Activated CD4-positive, alpha-beta memory T cell treated with anti-CD3 and anti-CD28 coated beads, Interleukin-2, amount 10 ng/mL, durations not matched to agents 7 days and 5 days (primary cell): Measurements from ENCODE around the gene OR9Q1. TPM values are rescaled to one million over a fixed set of nuclear protein-coding genes. Genes with fewer than 3 reads are reported as not detected.

Source experiments
- CTCF ChIA-PET: fragments of 350-600 bp; sonication (Branson Sonifier 250); formaldehyde crosslinking; loops from one replicate; lab custom pipeline; 2021; ENCODE audit warnings: antibody characterized with exemption, inconsistent platforms; lab: Charles Lee
- POLR2A ChIA-PET: fragments of 350-600 bp; sonication (Branson Sonifier 250); formaldehyde crosslinking; loops from one replicate; lab custom pipeline; 2021; ENCODE audit warnings: antibody characterized with exemption; lab: Charles Lee
- DNase-seq: peaks from one replicate; pipeline ENCODE4 v3.0.0-alpha.2; 2020
- H3K27ac Mint-ChIP-seq: one replicate; pipeline ENCODE4 v1.8.0; 2021; ENCODE audit warnings: mild to moderate bottlenecking, mixed read lengths
- H3K27me3 Mint-ChIP-seq: one replicate; pipeline ENCODE4 v1.8.0; 2021; ENCODE audit warnings: mixed read lengths
- H3K36me3 Mint-ChIP-seq: one replicate; pipeline ENCODE4 v1.8.0; 2021; ENCODE audit warnings: low read depth, mixed read lengths
- H3K4me1 Mint-ChIP-seq: one replicate; pipeline ENCODE4 v1.8.0; 2021; ENCODE audit warnings: mixed read lengths
- H3K4me3 Mint-ChIP-seq: one replicate; pipeline ENCODE4 v1.8.0; 2021; ENCODE audit warnings: mild to moderate bottlenecking, mixed read lengths
- H3K9me3 Mint-ChIP-seq: one replicate; pipeline ENCODE4 v1.8.0; 2021; ENCODE audit warnings: mixed read lengths
- total RNA-seq, 2 experiments: library from RNA; stranded (reverse); gene quantifications; one replicate each; pipeline ENCODE4 v1.2.3, GENCODE V29; 2021

OR9Q1 gene
- total RNA-seq, 2 experiments from 2014 or later, result not detected

DNA sequence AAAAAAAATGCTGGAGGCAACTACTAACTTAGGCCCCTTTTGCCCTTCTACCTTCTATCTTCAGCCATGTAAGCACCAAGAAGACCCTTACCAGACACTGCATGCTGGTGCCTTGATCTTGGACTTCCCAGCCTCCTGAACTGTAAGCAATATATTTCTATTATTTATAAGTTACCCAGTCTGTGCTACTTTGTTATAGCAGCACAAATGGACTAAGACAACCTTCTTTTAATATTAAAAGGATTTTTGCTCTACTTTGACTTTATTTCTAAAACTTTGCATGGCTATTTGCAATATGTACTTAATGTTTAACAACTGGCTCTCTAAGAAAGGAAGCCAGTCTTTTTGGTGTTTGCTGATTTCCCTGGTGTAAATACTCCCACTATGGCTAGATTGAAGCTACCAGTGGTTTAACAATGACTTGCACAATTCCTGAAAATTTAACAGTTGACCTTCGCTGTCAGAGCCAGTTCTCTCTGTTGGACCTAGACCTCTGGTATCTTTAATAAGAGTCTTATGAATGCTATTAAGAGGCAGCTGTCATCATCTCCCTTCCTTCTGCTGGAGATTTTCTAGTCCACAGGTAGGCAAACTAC, 32.2 kb downstream of the OR9Q1 start:
- no peak overlapping the region for H3K4me3 Mint-ChIP-seq
- H3K27ac Mint-ChIP-seq, result no peak overlapping the region
- H3K27me3 Mint-ChIP-seq, result no peaks in the 10 kb centered on the region
- DNase-seq, result no peak
- ChIA-PET CTCF (no interaction called here), POLR2A (no interaction called here)
- no peaks in the 10 kb centered on the region for H3K4me1 Mint-ChIP-seq
- H3K9me3 Mint-ChIP-seq, result no peaks in the 10 kb centered on the region
- no peaks in the 10 kb centered on the region for H3K36me3 Mint-ChIP-seq

DNA sequence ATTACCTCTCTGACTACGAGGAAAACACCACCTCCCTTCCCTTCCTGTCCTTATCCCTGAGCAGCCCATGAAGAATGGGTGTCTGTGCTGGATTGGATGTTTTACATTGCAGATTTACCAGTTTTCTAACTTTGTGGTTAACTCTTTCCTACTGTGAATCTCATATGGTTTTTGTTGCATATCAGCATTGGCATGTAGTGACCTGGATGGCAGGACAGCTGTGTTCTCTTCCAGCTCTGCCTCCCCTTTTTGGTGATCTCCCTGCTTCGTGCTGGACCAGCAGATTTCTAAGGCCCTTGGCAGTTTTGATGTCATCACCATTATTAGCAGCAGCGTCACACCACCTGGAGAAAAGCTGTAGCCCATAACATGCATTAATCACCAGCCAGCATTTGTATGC, 33.8 kb downstream of the OR9Q1 start:
- Mint-ChIP-seq H3K36me3 (no peaks in the 10 kb centered on the region), H3K9me3 (no peaks in the 10 kb centered on the region), H3K4me1 (no peaks in the 10 kb centered on the region), H3K4me3 (no peak overlapping the region), H3K27me3 (no peaks in the 10 kb centered on the region), H3K27ac (no peak overlapping the region)
- CTCF ChIA-PET, result no interaction called here
- POLR2A ChIA-PET, result no interaction called here
- no peak for DNase-seq

DNA sequence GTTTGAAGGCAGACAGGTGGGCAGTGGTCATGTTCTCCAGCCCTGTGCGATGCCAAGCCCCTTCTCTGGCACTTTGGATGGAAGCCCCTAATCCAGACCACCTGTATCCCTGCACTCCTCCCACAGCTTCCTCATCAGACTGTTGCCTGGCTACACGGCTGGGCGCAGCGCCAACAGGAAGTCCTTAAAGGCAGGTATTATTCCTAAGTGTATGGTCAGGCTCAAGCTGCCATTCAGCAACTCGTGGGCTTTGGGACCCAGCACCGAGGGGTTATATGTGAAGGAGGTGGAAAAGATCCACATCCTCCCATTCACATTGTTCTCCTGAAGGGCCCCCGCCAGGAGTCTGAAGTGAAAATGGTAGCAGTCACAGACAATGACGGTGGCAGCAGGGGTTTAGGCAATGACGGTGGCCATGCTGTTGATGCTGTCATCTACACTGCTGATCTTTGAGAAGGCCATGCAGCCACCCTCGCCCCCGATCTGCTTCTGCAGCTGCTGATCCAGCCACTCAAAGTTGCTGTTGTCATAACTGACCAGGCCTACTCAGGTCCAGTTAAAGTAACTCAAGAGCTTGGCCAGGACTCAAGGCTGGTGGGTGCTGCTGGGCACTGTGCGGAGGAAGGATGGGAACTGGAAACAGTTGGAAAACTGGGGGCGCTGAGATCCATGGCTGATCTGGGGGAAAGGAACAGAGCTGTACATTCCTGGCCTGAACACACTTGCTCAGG, 34.8 kb downstream of the OR9Q1 start:
- Mint-ChIP-seq H3K9me3 (no peaks in the 10 kb centered on the region), H3K27ac (no peak overlapping the region), H3K4me1 (no peaks in the 10 kb centered on the region), H3K4me3 (no peak overlapping the region), H3K36me3 (no peaks in the 10 kb centered on the region), H3K27me3 (no peaks in the 10 kb centered on the region)
- CTCF ChIA-PET, result no interaction called here
- no peak for DNase-seq
- POLR2A ChIA-PET, result no interaction called here

DNA sequence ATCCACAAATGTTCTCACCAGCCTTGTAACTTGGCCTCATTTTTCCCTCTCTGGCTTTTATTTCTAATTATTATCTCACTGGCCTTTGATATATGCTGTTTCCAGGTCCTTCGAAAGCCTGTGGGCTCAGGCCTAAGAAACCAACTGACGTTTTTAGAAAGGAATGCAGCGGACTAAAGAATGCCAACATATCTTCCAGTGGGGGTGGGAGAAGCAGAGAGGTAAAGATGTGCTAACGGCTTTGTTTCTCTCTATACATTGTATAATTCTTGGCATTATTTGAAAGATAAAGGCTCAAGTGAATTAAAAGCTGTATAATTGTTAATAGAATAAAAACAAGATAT, 35.3 kb downstream of the OR9Q1 start:
- H3K27me3 Mint-ChIP-seq, result no peaks in the 10 kb centered on the region
- no peaks in the 10 kb centered on the region for H3K9me3 Mint-ChIP-seq
- ChIA-PET CTCF (no interaction called here), POLR2A (no interaction called here)
- H3K4me3 Mint-ChIP-seq, result no peak overlapping the region
- DNase-seq, result no peak
- no peaks in the 10 kb centered on the region for H3K4me1 Mint-ChIP-seq
- H3K36me3 Mint-ChIP-seq, result no peaks in the 10 kb centered on the region
- H3K27ac Mint-ChIP-seq, result no peak overlapping the region

GRCh38 chr11:58060535-58060934, 36.9 kb downstream of the OR9Q1 start:
- Mint-ChIP-seq H3K4me3 (no peak overlapping the region), H3K4me1 (no peaks in the 10 kb centered on the region), H3K9me3 (no peaks in the 10 kb centered on the region), H3K27me3 (no peaks in the 10 kb centered on the region), H3K27ac (no peak overlapping the region), H3K36me3 (no peaks in the 10 kb centered on the region)
- DNase-seq, result no peak
- POLR2A ChIA-PET, result no interaction called here
- CTCF ChIA-PET, result no interaction called here

GRCh38 chr11:58060939-58061672, 37.4 kb downstream of the OR9Q1 start:
- Mint-ChIP-seq H3K27me3 (no peaks in the 10 kb centered on the region), H3K36me3 (no peaks in the 10 kb centered on the region), H3K9me3 (no peaks in the 10 kb centered on the region), H3K4me1 (no peaks in the 10 kb centered on the region), H3K4me3 (no peak overlapping the region), H3K27ac (no peak overlapping the region)
- ChIA-PET CTCF (no interaction called here), POLR2A (no interaction called here)
- no peak for DNase-seq

DNA sequence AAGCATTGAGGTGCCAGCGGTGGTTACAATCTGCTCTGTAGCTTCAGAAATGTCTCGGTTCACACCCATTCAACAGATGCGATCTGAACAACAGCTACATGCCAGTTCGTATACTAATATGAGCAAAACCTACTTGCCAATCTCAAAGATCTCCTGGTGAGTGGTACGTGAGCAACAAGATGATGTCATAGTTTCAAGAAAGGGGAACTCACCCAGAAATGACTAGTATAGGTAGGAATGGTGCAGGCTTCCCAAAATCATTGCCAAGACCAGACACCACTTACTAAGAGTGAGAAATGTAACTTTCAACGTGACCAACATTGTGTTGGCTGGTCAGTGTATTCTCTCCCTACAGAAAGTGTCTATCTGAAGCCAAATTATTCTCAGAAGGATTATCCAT, 38.1 kb downstream of the OR9Q1 start:
- H3K27ac Mint-ChIP-seq, result no peak overlapping the region
- CTCF ChIA-PET, result no interaction called here

GRCh38 chr11:58067685-58068084, 44.0 kb downstream of the OR9Q1 start:
- no peak for DNase-seq
- ChIA-PET POLR2A (no interaction called here), CTCF (no interaction called here)
- H3K4me3 Mint-ChIP-seq, result no peak overlapping the region
- no peaks in the 10 kb centered on the region for H3K36me3 Mint-ChIP-seq
- no peaks in the 10 kb centered on the region for H3K27me3 Mint-ChIP-seq
- H3K9me3 Mint-ChIP-seq, result no peaks in the 10 kb centered on the region
- no peaks in the 10 kb centered on the region for H3K4me1 Mint-ChIP-seq
- no peak overlapping the region for H3K27ac Mint-ChIP-seq

More for the DNA sequence above, 38.1 kb downstream of the OR9Q1 start:
- Mint-ChIP-seq H3K27me3 (no peaks in the 10 kb centered on the region), H3K4me3 (no peak overlapping the region), H3K9me3 (no peaks in the 10 kb centered on the region), H3K36me3 (no peaks in the 10 kb centered on the region), H3K4me1 (no peaks in the 10 kb centered on the region)
- DNase-seq, result no peak
- POLR2A ChIA-PET, result no interaction called here

GRCh38 chr11:58068655-58069054, 45.0 kb downstream of the OR9Q1 start:
- no peaks in the 10 kb centered on the region for H3K9me3 Mint-ChIP-seq
- ChIA-PET CTCF (no interaction called here), POLR2A (no interaction called here)
- H3K27ac Mint-ChIP-seq, result no peak overlapping the region
- no peaks in the 10 kb centered on the region for H3K4me1 Mint-ChIP-seq
- H3K4me3 Mint-ChIP-seq, result no peak overlapping the region
- no peak for DNase-seq
- no peaks in the 10 kb centered on the region for H3K27me3 Mint-ChIP-seq
- no peaks in the 10 kb centered on the region for H3K36me3 Mint-ChIP-seq

- Mint-ChIP-seq H3K27me3 (no peaks in the 10 kb centered on the region), H3K27ac (no peak overlapping the region), H3K36me3 (no peaks in the 10 kb centered on the region), H3K4me1 (no peaks in the 10 kb centered on the region), H3K9me3 (no peaks in the 10 kb centered on the region), H3K4me3 (no peak overlapping the region)
- ChIA-PET CTCF (no interaction called here), POLR2A (no interaction called here)
- DNase-seq, result no peak
These were observed 46.9 kb downstream of the OR9Q1 start for GRCh38 chr11:58070585-58070984.

DNA sequence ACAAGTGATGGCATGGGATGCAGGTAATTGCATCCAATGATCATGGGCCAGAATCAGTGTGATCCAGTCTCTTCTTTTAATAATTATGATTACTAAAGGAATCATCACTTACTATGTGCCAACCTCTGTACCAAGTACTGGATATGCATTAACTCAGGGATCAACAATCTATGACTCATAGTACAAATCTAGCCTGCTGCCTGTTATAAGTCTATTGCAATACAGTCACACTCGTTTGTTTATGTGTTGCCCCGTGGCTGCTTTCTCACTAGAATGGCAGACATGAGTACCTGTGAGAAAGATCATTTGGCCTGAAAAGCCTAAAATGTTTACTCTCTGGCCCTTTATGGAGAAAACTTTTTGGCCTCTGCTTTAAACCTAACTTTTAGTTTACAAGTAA, 52.1 kb downstream of the OR9Q1 start:
- peaks cover 3% of the 10 kb centered on the region for H3K9me3 Mint-ChIP-seq
- H3K27me3 Mint-ChIP-seq, result no peaks in the 10 kb centered on the region
- no peak overlapping the region for H3K27ac Mint-ChIP-seq
- no peaks in the 10 kb centered on the region for H3K36me3 Mint-ChIP-seq
- ChIA-PET POLR2A (no interaction called here), CTCF (no interaction called here)
- H3K4me1 Mint-ChIP-seq, result no peaks in the 10 kb centered on the region
- DNase-seq, result no peak
- H3K4me3 Mint-ChIP-seq, result no peak overlapping the region

GRCh38 chr11:58086528-58086927, 62.8 kb downstream of the OR9Q1 start:
- H3K36me3 Mint-ChIP-seq, result no peaks in the 10 kb centered on the region
- peaks cover 5% of the 10 kb centered on the region for H3K9me3 Mint-ChIP-seq
- CTCF ChIA-PET, result no interaction called here
- DNase-seq, result no peak
- no peak overlapping the region for H3K4me3 Mint-ChIP-seq
- POLR2A ChIA-PET, result no interaction called here
- H3K4me1 Mint-ChIP-seq, result no peaks in the 10 kb centered on the region
- no peak overlapping the region for H3K27ac Mint-ChIP-seq
- no peaks in the 10 kb centered on the region for H3K27me3 Mint-ChIP-seq

DNA sequence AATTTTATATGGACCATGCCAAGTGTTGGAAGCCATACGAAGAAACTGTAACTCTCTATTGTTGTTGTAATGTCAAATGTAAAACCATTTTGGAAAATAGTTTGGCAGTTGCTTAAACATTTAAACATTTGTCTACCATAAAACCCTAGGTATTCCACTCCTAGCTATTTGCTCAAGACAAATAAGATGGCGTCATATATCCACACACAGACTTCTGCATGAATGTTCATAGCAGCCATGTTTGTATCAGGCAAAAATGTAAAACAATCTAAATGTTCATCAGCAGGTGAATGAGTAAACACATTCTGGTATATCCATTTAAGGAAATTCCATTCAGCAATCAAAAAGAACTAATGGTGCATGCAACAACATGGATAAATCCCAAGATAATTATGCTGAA, 73.8 kb downstream of the OR9Q1 start:
- H3K36me3 Mint-ChIP-seq, result no peaks in the 10 kb centered on the region
- no peaks in the 10 kb centered on the region for H3K4me1 Mint-ChIP-seq
- ChIA-PET POLR2A (no interaction called here), CTCF (no interaction called here)
- no peak overlapping the region for H3K4me3 Mint-ChIP-seq
- no peak for DNase-seq
- H3K27me3 Mint-ChIP-seq, result peaks cover 2% of the 10 kb centered on the region
- H3K27ac Mint-ChIP-seq, result no peak overlapping the region
- peaks cover 3% of the 10 kb centered on the region for H3K9me3 Mint-ChIP-seq

DNA sequence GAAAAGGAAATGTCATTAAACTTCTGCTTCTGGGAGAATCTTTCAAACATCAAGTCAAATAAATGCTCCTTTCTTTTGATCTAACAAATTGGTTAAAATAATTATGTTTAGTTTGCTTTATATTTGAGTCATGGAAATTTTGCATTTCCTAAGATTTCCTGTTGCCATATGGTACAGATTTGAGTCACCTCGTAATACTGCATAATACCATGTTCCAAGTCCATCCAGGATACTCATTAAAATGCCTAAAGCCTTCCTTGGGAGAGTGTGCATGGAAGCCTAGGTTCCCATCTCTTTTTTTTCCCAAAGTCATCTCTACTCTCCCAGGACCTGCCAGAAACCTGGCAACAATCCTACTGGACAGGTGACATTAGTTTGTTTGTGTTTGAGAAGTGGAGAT, 97.4 kb downstream of the OR9Q1 start:
- H3K4me1 Mint-ChIP-seq, result no peaks in the 10 kb centered on the region
- DNase-seq, result no peak
- H3K27me3 Mint-ChIP-seq, result no peaks in the 10 kb centered on the region
- H3K9me3 Mint-ChIP-seq, result no peaks in the 10 kb centered on the region
- no peaks in the 10 kb centered on the region for H3K36me3 Mint-ChIP-seq
- ChIA-PET CTCF (no interaction called here), POLR2A (no interaction called here)
- no peak overlapping the region for H3K4me3 Mint-ChIP-seq
- H3K27ac Mint-ChIP-seq, result no peak overlapping the region
